GM23338 (cell line): Measurements from ENCODE around the gene ELANE.

Experiments
- EZH2 ChIP-seq: fragments of 200-600 bp; sonication (generic); IDR thresholded peaks from one replicate; pipeline ENCODE4 v1.8.0; 2017; ENCODE audit warnings: antibody characterized with exemption, mild to moderate bottlenecking, low read depth; ENCODE audit not compliant: unreplicated experiment
- TF ChIP-seq, protein P1 (sequence below), 2 experiments: fragments of 200-600 bp in 1 of 2; sonication (generic) in 1 of 2; conservative IDR thresholded peaks; 2 replicates each; pipeline versions ENCODE4 v1.5.1 to v1.6.1; 2016 to 2017; ENCODE audit warnings: antibody characterized with exemption in 2 of 2, low read depth in 2 of 2, mild to moderate bottlenecking in 2 of 2, moderate library complexity in 1 of 2

DNA sequence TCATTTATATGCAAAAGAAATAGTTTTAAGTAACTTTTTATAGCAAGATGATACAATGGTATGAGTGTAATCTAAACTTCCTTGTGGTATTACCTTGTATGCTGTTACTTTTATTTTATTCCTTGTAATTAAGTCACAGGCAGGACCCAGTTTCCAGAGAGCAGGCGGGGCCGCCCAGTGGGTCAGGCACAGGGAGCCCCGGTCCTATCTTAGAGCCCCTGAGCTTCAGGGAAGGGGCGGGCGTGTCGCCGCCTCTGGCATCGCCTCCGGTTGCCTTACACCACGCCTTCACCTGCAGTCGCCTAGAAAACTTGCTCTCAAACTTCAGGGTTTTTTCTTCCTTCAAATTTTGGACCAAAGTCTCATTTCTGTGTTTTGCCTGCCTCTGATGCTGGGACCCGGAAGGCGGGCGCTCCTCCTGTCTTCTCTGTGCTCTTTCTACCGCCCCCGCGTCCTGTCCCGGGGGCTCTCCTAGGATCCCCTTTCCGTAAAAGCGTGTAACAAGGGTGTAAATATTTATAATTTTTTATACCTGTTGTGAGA, 40.5 kb upstream of the ELANE start:
- TF ChIP-seq, protein P1, sequence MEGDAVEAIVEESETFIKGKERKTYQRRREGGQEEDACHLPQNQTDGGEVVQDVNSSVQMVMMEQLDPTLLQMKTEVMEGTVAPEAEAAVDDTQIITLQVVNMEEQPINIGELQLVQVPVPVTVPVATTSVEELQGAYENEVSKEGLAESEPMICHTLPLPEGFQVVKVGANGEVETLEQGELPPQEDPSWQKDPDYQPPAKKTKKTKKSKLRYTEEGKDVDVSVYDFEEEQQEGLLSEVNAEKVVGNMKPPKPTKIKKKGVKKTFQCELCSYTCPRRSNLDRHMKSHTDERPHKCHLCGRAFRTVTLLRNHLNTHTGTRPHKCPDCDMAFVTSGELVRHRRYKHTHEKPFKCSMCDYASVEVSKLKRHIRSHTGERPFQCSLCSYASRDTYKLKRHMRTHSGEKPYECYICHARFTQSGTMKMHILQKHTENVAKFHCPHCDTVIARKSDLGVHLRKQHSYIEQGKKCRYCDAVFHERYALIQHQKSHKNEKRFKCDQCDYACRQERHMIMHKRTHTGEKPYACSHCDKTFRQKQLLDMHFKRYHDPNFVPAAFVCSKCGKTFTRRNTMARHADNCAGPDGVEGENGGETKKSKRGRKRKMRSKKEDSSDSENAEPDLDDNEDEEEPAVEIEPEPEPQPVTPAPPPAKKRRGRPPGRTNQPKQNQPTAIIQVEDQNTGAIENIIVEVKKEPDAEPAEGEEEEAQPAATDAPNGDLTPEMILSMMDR (conservative IDR thresholded peaks at IDR 0.05; ENCODE audit: low read depth in 2 of 2) = no peak
- TF ChIP-seq EZH2 = no peak
